Stimulated activated naive B cell treated with anti-CD40 and anti-IgM and Interleukin-4, amounts not matched to agents 10 μg/mL and 1 μg/mL and 100 μg/mL, for 72 hours (primary cell): Measurements from ENCODE around the gene GPR89B.
"Not testable (repeated sequence)": the region's sequence is repeated elsewhere in the genome, so short reads cannot be mapped to it uniquely, and the experiment has no call there.

ENCODE experiments used
- ATAC-seq, 2 donors: fragments of 150-1000 bp; cut with Tn5 transposase; replicated peaks; 2 replicates each; pipeline ENCODE4 v1.10.0; 2021; ENCODE audit warnings: moderate library complexity in 1 of 2
- DNase-seq: peaks from one replicate; pipeline ENCODE4 v3.0.0; 2021
- H3K27ac Mint-ChIP-seq: one replicate; pipeline ENCODE4 v1.8.0; 2022; ENCODE audit warnings: mild to moderate bottlenecking, mixed read lengths
- H3K27me3 Mint-ChIP-seq, 2 donors: one replicate each; pipeline ENCODE4 v1.8.0; 2022; ENCODE audit warnings: mixed read lengths in 2 of 2
- H3K36me3 Mint-ChIP-seq, 2 donors: one replicate each; pipeline ENCODE4 v1.8.0; 2022; ENCODE audit warnings: mixed read lengths in 2 of 2, mild to moderate bottlenecking in 1 of 2
- H3K4me1 Mint-ChIP-seq, 2 donors: one replicate each; pipeline ENCODE4 v1.8.0; 2022; ENCODE audit warnings: mixed read lengths in 2 of 2, mild to moderate bottlenecking in 1 of 2
- H3K4me3 Mint-ChIP-seq, 2 donors: one replicate each; pipeline ENCODE4 v1.8.0; 2022; ENCODE audit warnings: mild to moderate bottlenecking in 2 of 2, mixed read lengths in 2 of 2, moderate library complexity in 1 of 2
- H3K9me3 Mint-ChIP-seq, 2 donors: one replicate each; pipeline ENCODE4 v1.8.0; 2022; ENCODE audit warnings: mixed read lengths in 2 of 2, mild to moderate bottlenecking in 1 of 2

The GPR89B gene

GRCh38 chr1:147978896-147979651 lies 50.9 kb downstream of the GPR89B start:
- not testable (repeated sequence) for H3K27ac Mint-ChIP-seq, ATAC-seq, H3K4me1 Mint-ChIP-seq, DNase-seq, H3K27me3 Mint-ChIP-seq, H3K4me3 Mint-ChIP-seq, H3K9me3 Mint-ChIP-seq
- peaks cover 19 to 25% of the 10 kb centered on the region in 2 donors for H3K36me3 Mint-ChIP-seq

- H3K27ac Mint-ChIP-seq, result not testable (repeated sequence)
Measured at GRCh38 chr1:147985374-147985773, 57.2 kb downstream of the GPR89B start.

GRCh38 chr1:147987893-147988292 lies 59.7 kb downstream of the GPR89B start:
- H3K9me3 Mint-ChIP-seq, DNase-seq, H3K27ac Mint-ChIP-seq, H3K4me1 Mint-ChIP-seq, H3K4me3 Mint-ChIP-seq, ATAC-seq, H3K27me3 Mint-ChIP-seq: not testable (repeated sequence)
- H3K36me3 Mint-ChIP-seq, result peaks cover 11 to 14% of the 10 kb centered on the region in 2 donors

More at GRCh38 chr1:147985374-147985773, 57.2 kb downstream of the GPR89B start:
- H3K4me3 Mint-ChIP-seq, H3K9me3 Mint-ChIP-seq, H3K4me1 Mint-ChIP-seq, DNase-seq, H3K27me3 Mint-ChIP-seq: not testable (repeated sequence)
- ATAC-seq, result peak; percentile 42 to 43
- peaks cover 11 to 17% of the 10 kb centered on the region in 2 donors for H3K36me3 Mint-ChIP-seq

GRCh38 chr1:147992916-147993315 lies 64.7 kb downstream of the GPR89B start:
- ATAC-seq, H3K4me1 Mint-ChIP-seq, H3K27ac Mint-ChIP-seq, H3K9me3 Mint-ChIP-seq, H3K4me3 Mint-ChIP-seq, DNase-seq, H3K27me3 Mint-ChIP-seq: not testable (repeated sequence)
- H3K36me3 Mint-ChIP-seq, result peaks cover 9 to 15% of the 10 kb centered on the region in 2 donors

DNA sequence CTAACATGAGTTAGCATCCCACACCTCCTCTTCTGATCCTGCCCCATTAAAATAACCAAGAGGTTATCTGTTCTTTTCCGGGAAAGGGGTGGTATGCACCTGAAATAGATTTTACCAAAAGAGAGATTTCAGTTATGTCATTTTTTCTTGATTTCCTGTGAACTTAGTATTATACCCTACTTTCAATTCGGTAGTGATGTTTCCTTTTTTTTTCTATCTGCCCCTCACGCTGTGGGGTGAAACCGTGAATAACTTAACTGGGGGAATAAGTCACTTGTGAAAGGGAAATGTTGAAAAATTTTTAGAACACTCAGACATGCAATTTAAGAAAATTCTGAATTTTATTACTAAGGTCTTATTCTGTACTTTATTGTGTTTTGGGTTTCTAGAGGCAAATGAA lies 65.2 kb downstream of the GPR89B start:
- DNase-seq, H3K27ac Mint-ChIP-seq, H3K9me3 Mint-ChIP-seq, H3K27me3 Mint-ChIP-seq, H3K4me3 Mint-ChIP-seq, ATAC-seq, H3K4me1 Mint-ChIP-seq: not testable (repeated sequence)
- peaks cover 9 to 15% of the 10 kb centered on the region in 2 donors for H3K36me3 Mint-ChIP-seq

DNA sequence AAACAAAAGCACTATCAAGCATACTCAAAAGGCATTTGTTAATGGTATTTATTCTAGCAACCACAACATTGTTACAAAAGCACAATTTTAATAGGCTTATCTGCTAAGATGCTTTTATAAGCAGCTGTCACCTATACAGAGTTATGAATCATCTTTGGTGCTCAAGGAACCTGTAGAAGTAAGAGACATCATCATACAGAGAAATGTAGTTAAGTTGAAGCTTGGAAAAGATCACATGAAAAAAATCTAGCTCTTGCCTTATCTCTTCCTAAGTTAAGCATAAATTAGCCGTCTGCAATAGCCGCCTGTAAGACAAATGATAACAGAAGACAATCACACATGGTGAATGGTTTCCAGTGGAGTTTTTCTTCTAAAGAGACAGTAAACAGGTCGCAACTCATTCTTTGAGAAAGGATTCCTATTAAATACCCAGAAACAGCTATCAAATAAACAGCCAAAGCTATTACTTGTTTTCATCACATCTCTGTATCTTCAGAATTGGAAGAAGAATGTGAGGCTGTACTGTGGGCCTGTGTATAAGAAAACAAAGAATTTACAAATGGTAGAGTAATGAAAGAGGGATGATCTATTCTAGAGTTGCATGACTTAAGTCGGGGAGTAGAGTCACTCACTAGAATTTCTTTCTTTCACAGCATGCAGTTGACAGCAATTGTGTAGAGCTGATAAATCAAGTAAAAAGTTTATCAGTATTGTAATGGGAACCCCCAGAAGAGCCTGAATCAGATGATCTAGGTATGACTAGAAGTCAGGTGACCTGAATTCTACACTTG lies 65.8 kb downstream of the GPR89B start:
- not testable (repeated sequence) for H3K27me3 Mint-ChIP-seq, DNase-seq
- H3K36me3 Mint-ChIP-seq, result peaks cover 9 to 15% of the 10 kb centered on the region in 2 donors

DNA sequence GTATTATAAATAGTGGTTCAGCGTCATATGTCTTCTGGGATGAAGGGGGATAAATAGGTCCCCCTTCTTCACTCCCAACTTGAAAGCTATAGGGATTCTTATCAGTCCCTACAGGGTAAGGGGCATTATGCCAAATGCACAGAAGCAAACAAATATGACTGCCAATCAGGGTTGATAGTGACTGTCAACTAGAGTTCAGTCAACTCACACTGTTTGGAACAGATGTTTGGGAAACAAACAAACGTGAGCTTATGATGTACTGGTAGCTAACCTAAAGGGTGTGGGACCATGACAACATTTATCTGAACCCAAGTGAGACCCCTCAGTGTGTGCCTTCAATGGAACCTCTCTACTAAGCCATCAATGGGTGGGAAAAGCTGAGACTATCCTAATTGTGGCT lies 67.9 kb downstream of the GPR89B start:
- DNase-seq, H3K4me3 Mint-ChIP-seq, H3K4me1 Mint-ChIP-seq, ATAC-seq, H3K27ac Mint-ChIP-seq, H3K27me3 Mint-ChIP-seq, H3K9me3 Mint-ChIP-seq: not testable (repeated sequence)
- H3K36me3 Mint-ChIP-seq, result peaks cover 3 to 11% of the 10 kb centered on the region in 2 donors

More for the DNA sequence above, 65.8 kb downstream of the GPR89B start:
- H3K9me3 Mint-ChIP-seq, H3K4me1 Mint-ChIP-seq, ATAC-seq, H3K27ac Mint-ChIP-seq, H3K4me3 Mint-ChIP-seq: not testable (repeated sequence)

DNA sequence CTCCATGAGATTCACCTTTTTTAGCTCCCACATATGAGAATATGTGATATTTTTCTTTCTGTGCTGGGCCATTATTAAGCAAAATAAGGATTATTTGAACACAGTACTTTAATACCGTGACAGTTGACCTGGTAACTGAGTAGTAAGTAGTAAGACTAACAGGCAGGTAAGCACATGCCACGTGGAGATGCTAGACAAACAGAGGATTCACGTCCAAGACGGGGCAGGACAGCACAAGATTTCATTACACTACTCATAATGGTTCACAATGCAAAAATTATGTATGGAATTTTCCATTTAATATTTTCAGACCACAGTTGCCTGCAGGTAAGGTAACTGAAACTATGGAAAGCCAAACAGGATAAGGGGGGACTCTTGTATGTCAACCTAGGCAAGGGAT lies 79.5 kb downstream of the GPR89B start:
- H3K9me3 Mint-ChIP-seq, H3K27ac Mint-ChIP-seq, H3K36me3 Mint-ChIP-seq, ATAC-seq, H3K4me1 Mint-ChIP-seq, DNase-seq, H3K4me3 Mint-ChIP-seq: not testable (repeated sequence)
- H3K27me3 Mint-ChIP-seq, result peaks cover 9 to 18% of the 10 kb centered on the region in 2 donors

DNA sequence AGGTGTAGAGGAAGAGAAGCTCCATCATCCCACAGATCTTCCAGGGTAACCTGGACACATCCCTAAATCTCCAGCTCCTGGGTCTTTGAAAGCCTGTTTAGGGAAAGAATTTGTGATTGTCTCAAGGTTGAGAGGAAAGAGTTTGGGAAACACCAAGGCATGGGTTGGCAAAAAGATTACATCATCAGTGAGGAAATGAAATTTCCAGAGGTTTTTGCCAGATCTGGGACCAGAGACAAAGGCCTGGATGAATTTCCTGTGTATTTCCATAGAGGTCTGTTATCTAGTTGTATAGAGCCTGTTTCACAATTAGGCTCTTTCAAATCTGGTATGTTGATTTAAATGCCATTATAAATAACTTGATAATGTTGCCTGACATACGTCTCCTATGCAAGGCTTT lies 82.3 kb downstream of the GPR89B start:
- Mint-ChIP-seq H3K27me3 (peaks cover 24 to 33% of the 10 kb centered on the region in 2 donors), H3K27ac (no peak overlapping the region), H3K4me1 (peaks cover 3 to 11% of the 10 kb centered on the region in 2 donors), H3K4me3 (no peak overlapping the region), H3K9me3 (no peaks in the 10 kb centered on the region), H3K36me3 (peaks cover 3 to 4% of the 10 kb centered on the region in 2 donors)
- DNase-seq (no peak), ATAC-seq (no peak)

DNA sequence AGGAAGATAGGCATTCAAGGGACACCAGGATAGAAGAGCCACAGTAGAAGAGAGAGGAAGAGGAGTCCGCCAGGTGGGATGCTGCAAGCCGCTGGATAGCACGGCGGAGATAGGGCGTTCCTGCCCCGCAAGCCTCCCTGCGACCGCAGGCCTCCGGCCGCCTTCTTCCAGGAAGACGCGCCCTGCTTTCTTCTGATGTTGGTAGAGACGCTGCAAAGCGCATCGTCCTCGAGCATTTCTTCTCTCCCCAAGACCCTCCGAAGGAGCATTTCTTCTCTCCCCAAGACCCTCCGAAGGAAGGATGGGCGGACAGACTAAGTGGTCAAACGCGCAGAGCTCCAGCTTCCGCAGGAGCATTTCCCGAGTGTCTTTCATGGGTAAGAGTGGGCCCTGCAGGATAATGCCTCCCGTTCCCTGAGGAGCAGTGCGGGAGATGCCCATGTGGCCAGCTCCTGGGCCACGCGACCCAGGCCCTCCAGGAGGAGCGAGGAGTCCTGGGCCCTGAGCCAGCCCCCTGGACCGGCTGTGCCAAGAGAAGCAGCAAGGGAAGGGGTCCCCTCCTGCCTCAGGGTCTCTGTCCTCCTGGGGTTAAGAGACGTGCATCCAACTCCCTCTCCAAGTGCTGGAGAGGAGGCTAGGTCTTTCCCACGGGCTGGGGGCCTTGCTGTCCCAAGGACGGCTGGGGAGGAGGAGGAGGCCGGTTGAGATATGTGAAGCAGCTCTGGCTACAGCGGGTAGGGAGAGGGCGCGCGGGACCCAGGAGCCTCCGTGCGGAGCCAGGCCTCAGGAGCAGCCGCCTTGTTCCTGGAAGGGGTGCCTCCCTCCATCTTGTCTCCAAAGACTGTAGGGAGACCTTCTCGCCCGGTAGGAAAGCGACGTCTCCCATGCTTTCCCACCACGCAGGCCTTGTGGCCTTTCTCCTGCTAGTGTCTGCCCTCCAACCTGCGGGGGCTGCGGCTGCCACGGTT lies 85.2 kb downstream of the GPR89B start:
- Mint-ChIP-seq H3K27me3 (peaks cover 30 to 46% of the 10 kb centered on the region in 2 donors), H3K4me1 (peaks cover 3 to 12% of the 10 kb centered on the region in 2 donors)
- H3K9me3 Mint-ChIP-seq, H3K27ac Mint-ChIP-seq, H3K36me3 Mint-ChIP-seq, DNase-seq, H3K4me3 Mint-ChIP-seq, ATAC-seq: not testable (repeated sequence)

DNA sequence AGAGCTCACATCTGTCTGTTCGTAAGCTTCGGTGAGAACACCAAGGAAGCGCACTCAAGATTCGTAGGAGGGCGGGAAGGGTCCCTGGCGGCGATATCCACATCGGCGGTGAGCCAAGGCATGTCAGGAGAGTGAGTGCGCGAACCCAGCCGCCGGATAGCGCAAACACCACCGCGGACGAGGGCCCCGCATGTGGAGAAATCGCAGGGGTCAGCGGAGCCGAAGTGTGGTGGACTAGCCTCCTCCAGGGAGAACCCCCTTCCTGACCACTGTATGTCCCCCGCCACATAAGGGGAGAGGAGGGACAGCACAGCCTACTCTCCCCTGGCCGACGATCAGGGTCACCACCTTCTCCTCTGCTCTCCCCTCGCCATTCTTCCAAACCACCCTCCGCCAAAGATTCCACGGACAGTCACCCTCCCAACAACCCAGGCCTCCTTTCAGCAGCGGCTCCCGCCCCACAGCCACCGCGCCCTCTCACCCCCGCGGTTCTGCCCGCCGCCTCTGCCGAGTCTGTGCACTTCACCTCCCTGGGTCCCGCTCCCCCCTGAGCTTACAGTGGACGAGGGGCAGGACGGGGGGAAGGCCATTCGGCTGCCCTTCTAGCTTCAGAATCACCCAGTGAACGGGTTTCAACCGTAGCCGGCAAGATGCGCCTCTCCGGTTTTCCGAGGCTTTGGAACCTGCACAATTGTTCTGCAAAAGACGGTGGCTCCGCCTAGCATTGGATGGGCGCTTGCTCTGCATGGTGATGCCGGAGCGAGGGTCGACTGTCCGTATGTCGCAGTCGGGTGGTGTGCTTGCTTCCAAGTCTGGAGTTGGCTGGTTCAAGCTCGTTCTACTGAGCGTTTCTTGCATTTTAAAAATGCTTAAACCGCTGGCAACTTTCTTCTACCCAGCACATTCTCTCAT lies 86.3 kb downstream of the GPR89B start:
- not testable (repeated sequence) for H3K36me3 Mint-ChIP-seq, DNase-seq, H3K27ac Mint-ChIP-seq, H3K9me3 Mint-ChIP-seq
- H3K4me3 Mint-ChIP-seq, result peak overlapping the region; percentile 56 to 61
- H3K27me3 Mint-ChIP-seq, result peaks cover 30 to 46% of the 10 kb centered on the region in 2 donors
- peaks cover 3 to 12% of the 10 kb centered on the region in 2 donors for H3K4me1 Mint-ChIP-seq
- ATAC-seq, result peak; percentile 36

DNA sequence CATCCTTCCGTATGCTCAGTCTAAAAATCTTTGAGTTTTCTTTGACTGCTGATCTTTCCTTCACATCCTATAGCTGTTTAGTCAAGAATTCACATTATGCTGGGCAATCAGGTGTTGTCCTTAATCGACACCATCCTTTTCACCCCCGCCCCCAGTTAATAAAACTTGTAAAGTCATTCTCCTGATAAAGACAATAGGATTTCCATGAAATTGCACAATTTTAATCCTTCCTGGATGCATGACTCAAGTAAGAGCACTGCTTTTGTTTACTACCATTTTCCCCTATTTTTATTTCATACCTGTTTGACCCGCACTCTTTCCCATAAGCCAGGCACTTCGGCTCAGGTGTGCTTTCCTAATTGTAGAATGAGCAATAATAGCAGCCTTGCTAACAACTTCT lies 96.7 kb downstream of the GPR89B start:
- H3K4me3 Mint-ChIP-seq, H3K27ac Mint-ChIP-seq, H3K36me3 Mint-ChIP-seq, DNase-seq, H3K4me1 Mint-ChIP-seq, H3K27me3 Mint-ChIP-seq, ATAC-seq, H3K9me3 Mint-ChIP-seq: not testable (repeated sequence)

DNA sequence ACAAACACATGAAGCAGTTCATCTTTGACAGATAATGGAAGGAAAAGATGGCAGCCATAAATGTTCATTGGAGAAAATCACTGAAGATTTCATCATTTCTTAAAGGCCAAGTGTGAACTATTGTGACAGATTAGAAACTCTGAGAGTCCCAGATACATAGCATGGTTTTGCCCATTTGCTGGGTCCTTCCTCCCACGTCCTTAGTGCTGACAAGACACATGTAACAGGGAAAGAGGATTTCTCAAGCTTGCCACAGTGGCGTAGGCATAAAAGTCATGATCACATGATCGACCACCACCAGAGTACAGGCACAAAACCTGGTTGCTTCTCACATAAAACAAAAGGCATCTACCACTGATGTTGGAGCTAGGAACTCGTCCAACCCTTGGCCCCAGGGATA lies 98.8 kb downstream of the GPR89B start:
- not testable (repeated sequence) for ATAC-seq, H3K4me3 Mint-ChIP-seq, H3K27me3 Mint-ChIP-seq, H3K36me3 Mint-ChIP-seq, H3K27ac Mint-ChIP-seq, H3K9me3 Mint-ChIP-seq, H3K4me1 Mint-ChIP-seq, DNase-seq
